ENCODE measurements around the gene HEBP1.

The HEBP1 gene

GRCh38 chr12:12987421-12987820 lies 12.6 kb downstream of the HEBP1 start:
- DNase-seq = no peak

GRCh38 chr12:12986775-12987331 lies 13.2 kb downstream of the HEBP1 start:
- DNase-seq = no peak

DNA sequence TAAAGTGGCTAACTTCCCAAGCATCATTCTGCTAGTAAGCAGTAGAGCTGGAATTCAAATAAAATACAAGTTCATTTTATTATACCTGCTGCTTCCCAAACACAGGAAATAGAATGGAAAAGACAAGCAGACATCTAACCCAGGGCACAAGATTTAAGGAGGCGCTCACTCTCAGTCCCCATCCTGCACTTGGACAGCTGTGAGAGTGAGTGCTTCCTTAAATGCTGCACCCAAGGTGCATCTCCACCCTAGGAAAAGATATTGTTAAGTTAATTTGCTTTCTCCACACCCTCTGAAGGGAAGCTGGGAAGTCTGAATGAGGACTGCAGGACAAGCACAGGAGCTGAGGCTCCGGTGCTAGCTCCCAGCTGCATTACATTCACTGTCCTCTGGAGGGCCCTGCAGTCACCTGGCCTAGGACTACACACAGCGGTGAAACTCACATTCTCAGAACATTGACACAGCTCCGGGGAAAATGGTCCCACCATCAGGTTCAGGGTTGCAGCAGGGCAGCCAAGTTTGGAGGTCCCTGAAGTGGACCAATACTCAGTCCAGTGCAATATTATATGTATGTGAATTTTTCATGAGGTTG lies 14.2 kb downstream of the HEBP1 start:
- DNase-seq = no peak

DNA sequence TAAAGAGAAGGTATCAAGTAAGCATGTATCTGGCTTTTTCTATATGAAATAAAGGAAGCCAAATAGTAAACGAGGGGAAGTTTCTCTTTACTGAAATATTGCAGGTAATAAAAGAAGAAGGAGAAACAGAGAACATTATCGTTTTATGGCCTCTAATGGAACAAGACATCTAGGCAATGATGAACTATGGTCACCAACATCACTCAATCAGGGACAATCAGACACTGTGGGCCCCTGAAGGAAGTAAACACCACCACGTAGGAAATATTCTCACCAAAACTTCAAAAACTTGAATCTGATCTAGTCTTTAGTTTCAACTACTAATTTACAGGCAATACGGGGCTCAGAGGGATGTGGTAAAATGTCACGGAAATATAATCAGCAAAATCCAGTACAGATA lies 15.9 kb downstream of the HEBP1 start:
- no peak for DNase-seq

DNA sequence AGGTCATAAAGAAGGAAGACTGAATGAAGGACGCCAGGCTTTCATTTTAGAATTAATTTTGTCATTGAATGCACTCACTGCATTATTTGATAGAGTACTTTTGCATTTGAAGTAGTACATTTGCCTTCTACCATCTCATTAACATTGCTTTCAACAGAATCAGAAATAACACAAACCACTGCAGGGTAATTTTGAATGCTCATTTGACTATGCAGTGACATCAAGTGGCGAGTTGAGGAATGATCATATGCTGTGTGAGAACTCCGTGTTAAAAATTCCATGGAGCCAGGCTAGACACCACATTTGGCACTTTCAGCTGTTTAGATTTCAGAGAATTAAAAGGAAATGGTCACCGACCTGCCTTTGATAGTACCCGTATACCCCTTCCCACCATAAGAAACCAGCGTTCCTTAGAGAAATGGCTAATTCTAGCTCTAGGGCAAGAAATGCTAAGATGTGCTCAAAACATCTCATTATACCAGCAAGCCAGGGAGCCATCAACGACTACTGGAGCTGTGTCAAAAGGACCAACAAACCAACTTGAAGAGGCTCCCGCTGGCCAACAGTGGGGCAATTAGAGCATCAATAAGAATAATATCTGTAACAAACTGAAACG lies 16.5 kb downstream of the HEBP1 start:
- no peak for DNase-seq

DNA sequence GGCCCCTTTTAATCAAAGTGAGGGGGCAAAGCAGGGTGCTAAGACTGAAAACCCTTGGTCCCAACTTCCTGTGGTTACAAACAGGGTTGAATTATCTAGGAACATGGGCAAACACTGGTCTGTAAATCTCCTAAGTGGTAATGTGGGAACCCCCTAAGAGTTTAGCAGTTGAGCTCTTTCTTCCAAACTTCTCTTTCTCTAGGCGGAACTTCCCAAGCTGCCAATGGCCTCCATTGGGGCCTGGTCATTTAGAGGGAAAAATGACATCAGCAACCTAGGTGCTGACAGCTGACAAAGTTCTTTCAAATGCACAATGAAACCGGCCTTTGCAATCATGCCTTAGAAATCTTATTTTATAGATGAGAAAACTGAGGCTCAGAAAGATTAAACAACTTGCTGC lies 17.7 kb downstream of the HEBP1 start:
- DNase-seq = no peak

DNA sequence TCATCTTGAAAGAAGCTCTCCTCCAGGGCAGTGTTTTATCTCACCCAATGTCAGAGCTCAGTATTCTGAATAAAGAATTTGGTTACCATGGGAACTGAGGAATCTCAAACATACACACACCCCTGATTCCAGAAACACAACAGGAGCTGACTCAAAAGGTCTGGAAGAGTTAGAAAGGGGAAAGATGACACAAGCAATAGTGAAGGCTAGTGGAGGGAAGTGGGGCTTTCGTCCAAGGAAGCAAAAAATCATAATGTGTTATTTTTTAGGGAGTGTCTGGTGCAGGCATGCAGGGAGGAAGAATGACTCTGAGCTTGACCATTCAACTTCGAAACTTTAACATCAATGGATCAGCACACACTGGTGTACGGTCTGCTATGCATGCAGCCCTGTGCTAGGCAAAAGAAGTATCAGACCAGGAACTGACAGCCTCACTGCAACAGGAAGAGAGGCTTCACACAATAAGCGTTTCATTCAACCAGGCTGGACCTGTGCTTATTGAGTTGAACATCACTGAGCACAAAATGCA lies 20.3 kb downstream of the HEBP1 start:
- DNase-seq = no peak

DNA sequence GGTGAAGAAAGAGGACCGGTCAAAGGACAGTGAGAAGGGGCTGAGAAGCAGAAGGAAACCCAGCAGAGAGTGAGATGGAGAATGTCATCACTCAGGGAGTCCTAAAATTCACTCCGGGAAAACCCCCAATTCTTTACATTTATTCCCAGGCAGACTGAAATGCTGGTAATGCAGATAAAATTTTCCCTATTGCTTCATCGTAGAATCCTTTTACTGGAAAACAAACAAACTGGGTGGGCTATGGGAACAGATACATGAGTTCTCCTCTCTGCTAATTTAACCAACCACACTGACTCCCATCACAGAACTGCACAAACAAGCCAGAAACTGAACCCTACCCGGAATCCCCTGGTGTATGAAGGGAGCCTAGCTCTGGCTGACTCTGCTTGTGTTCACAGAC lies 20.9 kb downstream of the HEBP1 start:
- no peak for DNase-seq

GRCh38 chr12:12977231-12977630 lies 22.8 kb downstream of the HEBP1 start:
- no peak for DNase-seq

DNA sequence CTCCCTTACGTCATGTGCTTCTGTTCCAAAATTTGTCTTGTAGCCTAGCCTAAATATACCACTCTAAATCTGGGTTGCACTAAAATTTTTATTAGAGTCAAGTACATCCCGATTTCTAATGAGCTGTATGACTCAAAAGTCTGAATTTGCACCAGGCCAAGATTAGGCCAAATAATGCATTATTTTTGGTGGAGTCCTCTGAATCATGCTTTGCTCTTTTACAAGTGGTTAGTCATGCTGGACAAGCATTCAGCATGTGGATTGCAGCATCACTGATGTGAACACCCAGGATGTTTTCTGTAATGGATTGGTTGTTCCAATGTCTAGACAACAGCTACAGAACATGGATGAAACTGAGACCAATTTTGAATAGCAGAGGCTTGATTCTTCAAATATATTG lies 23.7 kb downstream of the HEBP1 start:
- DNase-seq = no peak

DNA sequence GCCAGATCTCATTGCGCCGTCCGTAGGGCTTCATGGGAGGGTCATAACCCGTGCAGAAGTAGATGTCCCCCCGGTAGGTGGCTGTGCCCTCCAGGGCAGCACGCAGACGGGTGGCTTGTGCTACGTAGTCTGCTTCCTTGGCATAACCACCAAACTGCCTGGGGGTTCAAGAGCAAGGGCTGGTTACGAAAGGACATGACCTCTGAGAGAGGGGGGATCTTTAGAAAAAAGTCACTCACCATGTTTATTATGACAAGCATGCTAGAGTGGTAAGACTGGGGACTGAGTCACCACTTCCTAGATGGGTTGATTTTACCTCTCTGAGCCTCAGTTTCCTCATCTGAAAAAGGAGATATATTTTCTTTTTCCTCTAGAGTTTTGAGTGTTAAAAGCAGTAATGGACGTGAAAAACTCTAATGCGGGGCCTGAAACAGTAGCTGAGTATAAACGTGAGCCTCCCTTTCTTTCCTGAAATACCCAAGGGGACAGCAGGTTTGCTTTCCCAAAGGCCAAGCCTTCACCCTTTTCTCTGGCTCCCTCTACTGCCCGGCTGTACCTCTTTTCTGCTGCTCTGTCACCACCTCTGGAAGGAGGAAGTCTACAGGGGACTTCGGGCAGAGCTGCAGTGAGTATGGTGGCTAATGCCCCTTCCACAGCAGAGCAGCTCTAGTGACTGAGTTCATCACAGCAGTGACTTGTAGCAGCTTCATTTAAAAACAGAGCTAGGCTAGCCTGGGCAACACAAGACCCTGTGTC lies 24.6 kb downstream of the HEBP1 start:
- no peak for DNase-seq

- no peak for DNase-seq
Measured at GRCh38 chr12:12974211-12974610, 25.9 kb downstream of the HEBP1 start.

DNA sequence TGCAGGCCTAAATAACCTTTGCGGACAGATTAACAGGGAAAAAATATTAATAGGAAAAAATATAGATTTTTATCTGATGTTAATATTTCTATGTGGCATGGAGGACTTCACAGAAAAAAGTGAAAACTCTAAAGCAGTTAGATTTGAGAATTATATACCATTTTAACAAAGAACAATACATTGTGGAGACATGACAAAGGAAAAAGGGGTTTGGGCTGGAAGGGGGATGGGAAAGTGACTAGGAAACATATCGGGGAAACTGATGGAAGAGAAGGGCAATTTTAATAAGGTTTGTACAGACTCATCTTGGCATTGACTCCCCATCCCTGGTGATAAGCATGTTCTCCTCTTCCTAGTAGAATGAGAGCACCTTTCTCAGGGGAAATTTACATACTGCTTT lies 27.0 kb downstream of the HEBP1 start:
- DNase-seq = no peak

- DNase-seq = no peak
Measured at GRCh38 chr12:12965836-12966235, 34.2 kb downstream of the HEBP1 start.

- DNase-seq = no peak
Measured at GRCh38 chr12:12964255-12964654, 35.8 kb downstream of the HEBP1 start.

DNA sequence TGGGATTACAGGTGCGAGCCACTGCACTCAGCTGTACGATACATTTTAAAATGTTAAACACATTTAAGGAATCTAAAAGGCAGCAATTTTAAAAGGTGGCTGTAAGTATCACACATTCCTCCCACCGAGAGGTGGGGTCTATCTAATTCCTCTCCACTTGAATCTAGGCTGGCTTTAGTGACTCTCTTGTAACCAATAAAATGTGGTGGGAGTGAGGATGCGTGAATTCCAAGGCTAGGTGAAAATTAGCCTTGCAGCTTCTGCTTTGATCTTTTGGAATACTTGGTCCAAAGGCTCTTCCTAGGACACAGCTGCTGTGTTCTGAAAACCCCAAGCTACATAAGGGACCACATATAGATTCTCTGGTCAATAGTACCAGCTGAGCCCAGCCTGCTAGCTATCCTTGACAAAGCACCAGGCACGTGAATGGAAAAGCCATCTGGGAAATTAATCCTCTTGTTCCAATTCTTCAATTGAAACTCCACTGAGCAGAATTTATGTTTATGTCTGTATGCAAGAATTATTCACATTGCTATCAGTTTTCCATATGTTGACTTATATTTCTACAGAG lies 39.3 kb downstream of the HEBP1 start:
- no peak for DNase-seq

- DNase-seq = no peak
Measured at GRCh38 chr12:12958886-12959285, 41.2 kb downstream of the HEBP1 start.

GRCh38 chr12:12954878-12955625 lies 45.0 kb downstream of the HEBP1 start:
- DNase-seq = no peak

- no peak for DNase-seq
Measured at GRCh38 chr12:12954356-12954755, 45.7 kb downstream of the HEBP1 start.

DNA sequence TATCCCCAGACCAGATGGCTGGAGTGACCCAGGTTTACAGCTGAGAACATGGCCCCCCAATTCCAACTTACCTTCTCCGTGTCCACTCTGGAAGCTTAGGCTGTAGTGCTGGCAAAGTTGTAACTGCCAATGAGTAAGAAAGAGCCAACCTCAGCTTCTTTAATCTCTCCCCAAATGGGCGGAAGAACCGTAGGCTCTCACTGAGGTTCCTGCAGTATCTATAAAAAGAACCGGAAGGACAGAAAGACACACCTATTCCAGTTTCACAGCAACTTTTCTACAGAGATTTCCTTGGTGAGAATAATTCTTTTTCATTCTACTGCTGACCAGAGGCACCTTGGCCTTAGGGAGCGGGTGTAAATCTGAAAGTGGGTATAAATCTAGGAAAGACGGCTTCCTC lies 48.0 kb downstream of the HEBP1 start, which contains the start of gene GPRC5D:
Gene GPRC5D (minus strand): TSS at position 135 of the 400 bp plus-strand sequence. CDS start 1,786 bp downstream, outside the sequence.
- no peak for DNase-seq

GRCh38 chr12:12951504-12951903 lies 48.6 kb downstream of the HEBP1 start:
- DNase-seq = no peak

DNA sequence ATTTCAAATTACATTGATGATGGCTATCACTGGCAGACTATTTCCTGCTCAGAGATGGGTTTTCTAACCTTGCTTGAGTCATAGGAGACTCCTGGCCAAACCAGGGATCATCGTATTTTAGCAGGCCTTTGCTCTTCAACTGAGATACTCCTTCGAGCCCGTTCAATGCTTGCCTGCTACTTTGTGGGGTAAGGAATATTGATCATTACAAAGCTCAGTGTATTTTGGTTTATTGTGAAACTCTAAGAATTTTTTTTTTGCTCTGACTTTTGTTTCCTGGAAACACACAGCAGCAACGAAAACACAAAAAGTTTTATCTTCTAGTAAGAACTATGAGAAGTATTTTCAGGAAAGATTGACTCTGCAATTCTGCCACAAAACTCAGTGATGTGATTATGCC lies 52.2 kb downstream of the HEBP1 start:
- no peak for DNase-seq

All from activated CD4-positive, alpha-beta T cell treated with anti-CD3 and anti-CD28 coated beads, Interleukin-2, amount 50 U/mL, for 4 hours (primary cell).